H1 (cell line): ENCODE measurements around the gene CAPS. TPM values are rescaled to one million over a fixed set of nuclear protein-coding genes. Genes with fewer than 3 reads are reported as not detected.

Experiments
- CTCF ChIA-PET: fragments of 300-600 bp; sonication (Branson Sonifier 250); formaldehyde crosslinking; loops from one replicate; lab custom pipeline; 2021; ENCODE audit not compliant: partially characterized antibody; lab: Charles Lee
- POLR2A ChIA-PET: fragments of 300-600 bp; sonication (Branson Sonifier 250); formaldehyde crosslinking; loops from one replicate; lab custom pipeline; 2021; ENCODE audit warnings: inconsistent platforms; ENCODE audit not compliant: partially characterized antibody; lab: Charles Lee
- DNase-seq, 2 experiments: peaks; one replicate each; pipeline versions ENCODE4 v3.0.0 to v3.0.0-alpha.2; 2010 to 2022; ENCODE audit warnings: low spot score in 2 of 2, low read depth in 1 of 2, mixed read lengths in 1 of 2
- FAIRE-seq: peaks from 2 replicates; lab custom pipeline; 2011; peaks lifted over from hg19 to GRCh38; lab: Jason Lieb, UNC
- H2AFZ ChIP-seq: 2 replicates; pipeline ENCODE4 v1.8.1; 2012; ENCODE audit warnings: low read length, inconsistent platforms
- H2AK5ac ChIP-seq: 2 replicates; pipeline ENCODE4 v1.6.1; 2013; ENCODE audit warnings: low read depth, low read length
- H2BK120ac ChIP-seq: replicated peaks from 2 replicates; pipeline ENCODE3; 2013; ENCODE audit warnings: low read depth, low read length, inconsistent platforms
- H2BK12ac ChIP-seq: 2 replicates; pipeline ENCODE4 v1.6.1; 2013; ENCODE audit warnings: low read depth, low read length
- H2BK15ac ChIP-seq: 2 replicates; pipeline ENCODE4 v1.6.1; 2013; ENCODE audit warnings: low read length
- H2BK20ac ChIP-seq: 2 replicates; pipeline ENCODE4 v1.6.1; 2013; ENCODE audit warnings: low read length
- H2BK5ac ChIP-seq: 2 replicates; pipeline ENCODE4 v1.6.1; 2013; ENCODE audit warnings: low read depth, low read length
- H3K14ac ChIP-seq: 2 replicates; pipeline ENCODE4 v1.6.1; 2013; ENCODE audit warnings: inconsistent platforms; ENCODE audit not compliant: insufficient read length
- H3K18ac ChIP-seq: 2 replicates; pipeline ENCODE4 v1.6.1; 2013; ENCODE audit warnings: low read length; ENCODE audit errors: extremely low read depth
- H3K23ac ChIP-seq: 2 replicates; pipeline ENCODE4 v1.6.1; 2013; ENCODE audit warnings: inconsistent platforms; ENCODE audit not compliant: insufficient read length
- H3K23me2 ChIP-seq: 2 replicates; pipeline ENCODE4 v1.6.1; 2013; ENCODE audit warnings: low read depth, low read length
- H3K27ac ChIP-seq: 2 replicates; pipeline ENCODE4 v1.6.1; 2011; ENCODE audit warnings: low read depth, low read length, inconsistent platforms
- H3K27me3 ChIP-seq, 4 experiments: replicated peaks in 1 of 4; 1 replicate in 1 of 4; 2 replicates in 3 of 4; pipeline versions ENCODE4 v1.6.1 to v1.8.1; 2011 to 2013; ENCODE audit warnings: low read length in 3 of 4, mild to moderate bottlenecking in 3 of 4, inconsistent platforms in 2 of 4, mixed read lengths in 2 of 4, moderate library complexity in 1 of 4; ENCODE audit not compliant: control insufficient read depth in 3 of 4, insufficient read depth in 3 of 4; ENCODE audit errors: extremely low read depth in 1 of 4
- H3K36me3 ChIP-seq, 4 experiments: 2 replicates each; pipeline versions ENCODE4 v1.6.1 to v1.8.1; 2011 to 2013; ENCODE audit warnings: mild to moderate bottlenecking in 4 of 4, low read length in 3 of 4, moderate library complexity in 2 of 4, control low read depth in 1 of 4, inconsistent platforms in 1 of 4; ENCODE audit not compliant: insufficient read depth in 4 of 4, control insufficient read depth in 2 of 4
- H3K4ac ChIP-seq: replicated peaks from 2 replicates; pipeline ENCODE3; 2013; ENCODE audit warnings: low read length, low read depth, mixed read lengths, inconsistent platforms; ENCODE audit not compliant: insufficient read length
- H3K4me1 ChIP-seq, 4 experiments: replicated peaks in 1 of 4; 1 replicate in 1 of 4; 2 replicates in 3 of 4; pipeline versions ENCODE4 v1.6.1 to v1.8.1; 2011 to 2013; ENCODE audit warnings: low read length in 3 of 4, inconsistent platforms in 2 of 4, mixed read lengths in 1 of 4; ENCODE audit not compliant: insufficient read depth in 4 of 4, control insufficient read depth in 3 of 4
- H3K4me2 ChIP-seq, 2 experiments: 2 replicates each; pipeline versions ENCODE4 v1.6.1 to v1.8.1; 2011 to 2013; ENCODE audit warnings: low read depth in 2 of 2, low read length in 2 of 2, control low read depth in 1 of 2, inconsistent platforms in 1 of 2, mild to moderate bottlenecking in 1 of 2; ENCODE audit not compliant: insufficient read depth in 1 of 2
- H3K4me3 ChIP-seq, 4 experiments: fragments of 200-600, 300-600 bp in 1 of 4; sonication (generic), shearing (Covaris generic), sonication (Bioruptor Twin) in 1 of 4; 2 replicates each; pipeline versions ENCODE4 v1.5.1 to v1.8.1; 2011 to 2016; ENCODE audit warnings: low read length in 4 of 4, low read depth in 3 of 4, control low read depth in 2 of 4, inconsistent platforms in 2 of 4, mild to moderate bottlenecking in 2 of 4, mixed read lengths in 1 of 4, moderate library complexity in 1 of 4; ENCODE audit not compliant: insufficient read depth in 2 of 4; ENCODE audit errors: extremely low read depth in 1 of 4
- H3K56ac ChIP-seq: replicated peaks from 2 replicates; pipeline ENCODE3; 2013; ENCODE audit warnings: low read depth, mild to moderate bottlenecking, mixed read lengths, low read length, inconsistent platforms; ENCODE audit not compliant: insufficient read length
- H3K79me1 ChIP-seq: 2 replicates; pipeline ENCODE4 v1.6.1; 2013; ENCODE audit warnings: low read depth, low read length, control low read depth
- H3K79me2 ChIP-seq, 2 experiments: 2 replicates each; pipeline versions ENCODE4 v1.6.1 to v1.8.1; 2012 to 2013; ENCODE audit warnings: low read length in 2 of 2, mild to moderate bottlenecking in 2 of 2, inconsistent platforms in 1 of 2; ENCODE audit not compliant: insufficient read depth in 2 of 2, control insufficient read depth in 1 of 2
- H3K9ac ChIP-seq, 4 experiments: replicated peaks in 1 of 4; 1 replicate in 1 of 4; 2 replicates in 3 of 4; pipeline versions ENCODE4 v1.6.1 to v1.8.1; 2011 to 2013; ENCODE audit warnings: low read depth in 3 of 4, low read length in 3 of 4, control low read depth in 2 of 4, mild to moderate bottlenecking in 2 of 4, moderate library complexity in 2 of 4, inconsistent platforms in 1 of 4; ENCODE audit errors: extremely low read depth in 1 of 4
- H3K9me3 ChIP-seq, 2 experiments: 2 replicates each; pipeline versions ENCODE4 v1.6.1 to v1.8.1; 2012 to 2013; ENCODE audit warnings: mild to moderate bottlenecking in 2 of 2, moderate library complexity in 2 of 2, control low read depth in 1 of 2, inconsistent platforms in 1 of 2, low read depth in 1 of 2, low read length in 1 of 2, mixed read lengths in 1 of 2; ENCODE audit not compliant: insufficient read depth in 2 of 2
- H4K20me1 ChIP-seq, 2 experiments: replicated peaks in 1 of 2; 2 replicates each; pipeline versions ENCODE3 to v1.8.1; 2011 to 2013; ENCODE audit warnings: inconsistent platforms in 2 of 2, low read length in 2 of 2, mild to moderate bottlenecking in 1 of 2; ENCODE audit not compliant: insufficient read depth in 2 of 2, control insufficient read depth in 1 of 2
- H4K5ac ChIP-seq: 2 replicates; pipeline ENCODE4 v1.6.1; 2013; ENCODE audit warnings: low read length, low read depth, mixed read lengths, inconsistent platforms; ENCODE audit not compliant: insufficient read length
- H4K8ac ChIP-seq: 2 replicates; pipeline ENCODE4 v1.8.0; 2013; ENCODE audit warnings: mild to moderate bottlenecking, moderate library complexity, low read length, inconsistent platforms; ENCODE audit not compliant: insufficient read depth; ENCODE audit errors: extremely low read depth
- H4K91ac ChIP-seq: replicated peaks from 2 replicates; pipeline ENCODE3; 2013; ENCODE audit warnings: low read length, mixed read lengths, inconsistent platforms; ENCODE audit not compliant: insufficient read length
- CBX5 ChIP-seq: fragments of 300-800, 300-1000 bp; sonication (generic); IDR thresholded peaks from 2 replicates; pipeline ENCODE4 v1.7.1; 2016; ENCODE audit warnings: antibody characterized with exemption, low read length, low read depth
- CBX8 ChIP-seq: fragments of 300-800, 300-1000 bp; sonication (generic); IDR thresholded peaks from 2 replicates; pipeline ENCODE4 v1.7.1; 2016; ENCODE audit warnings: low read depth, low read length, borderline replicate concordance
- CHD1 ChIP-seq: IDR thresholded peaks from 2 replicates; pipeline ENCODE4 v1.6.1; 2012; ENCODE audit warnings: low read depth, low read length, improper control_type of control experiment
- CHD2 ChIP-seq: IDR thresholded peaks from 2 replicates; pipeline ENCODE4 v1.6.1; 2012; ENCODE audit warnings: low read length, improper control_type of control experiment
- EP300 ChIP-seq, 2 experiments: IDR thresholded peaks; 1 replicate in 1 of 2; 2 replicates in 1 of 2; pipeline ENCODE4 v1.6.1; 2011 to 2012; ENCODE audit warnings: low read depth in 2 of 2, low read length in 2 of 2, mild to moderate bottlenecking in 2 of 2, borderline replicate concordance in 1 of 2, inconsistent platforms in 1 of 2, moderate library complexity in 1 of 2
- EZH2 ChIP-seq: fragments of 200-600 bp; sonication (generic); IDR thresholded peaks from 2 replicates; pipeline ENCODE4 v1.7.1; 2012; ENCODE audit warnings: low read depth, mild to moderate bottlenecking, moderate library complexity, low read length, inconsistent platforms; ENCODE audit not compliant: severe bottlenecking
- HDAC2 ChIP-seq, 2 experiments: fragments of 300-600 bp in 1 of 2; sonication (generic) in 1 of 2; IDR thresholded peaks; 2 replicates each; pipeline ENCODE4 v1.6.1; 2011 to 2012; ENCODE audit warnings: low read depth in 2 of 2, low read length in 2 of 2, mild to moderate bottlenecking in 2 of 2, moderate library complexity in 2 of 2, borderline replicate concordance in 1 of 2, inconsistent platforms in 1 of 2
- POU5F1 ChIP-seq: IDR thresholded peaks from 2 replicates; pipeline ENCODE4 v1.6.1; 2011; ENCODE audit warnings: low read depth, mild to moderate bottlenecking, low read length, moderate library complexity
- RFX5 ChIP-seq: IDR thresholded peaks from 2 replicates; pipeline ENCODE4 v1.6.1; 2011; ENCODE audit warnings: low read depth, low read length, improper control_type of control experiment, borderline replicate concordance
- TAF1 ChIP-seq: IDR thresholded peaks from 2 replicates; pipeline ENCODE4 v1.6.1; 2011; ENCODE audit warnings: mild to moderate bottlenecking, low read depth, low read length
- WGBS, 2 experiments: shearing (Covaris generic) in 1 of 2; methylation state at CpG; one replicate each; pipeline versions ENCODE4 v1.1.6 to v1.1.7; 2013 to 2015; ENCODE audit warnings: low lambda C conversion rate in 2 of 2, mixed read lengths in 2 of 2, inconsistent platforms in 1 of 2, low coverage in 1 of 2, missing lambda C conversion rate in 1 of 2; ENCODE audit not compliant: insufficient replicate concordance in 2 of 2, insufficient coverage in 1 of 2, insufficient read length in 1 of 2; ENCODE audit errors: extremely low coverage in 1 of 2, missing lambda C conversion rate in 1 of 2; 5-methylcytosine and 5-hydroxymethylcytosine counted together
- polyA plus RNA-seq, 7 experiments: library from polyadenylated mRNA; depleted of rRNA in 3 of 7; stranded (reverse) in 5 of 7; unstranded in 2 of 7; fragments of >200 nt in 5 of 7; fragments of 200-250 nt in 2 of 7; gene quantifications; 1 replicate in 5 of 7; 2 replicates in 1 of 7; 4 replicates in 1 of 7; pipeline versions ENCODE4 v1.2.1 to v1.2.3, GENCODE V29; 2011 to 2013; ENCODE audit warnings: missing spikeins in 2 of 7, mixed read lengths in 2 of 7
- total RNA-seq: library from RNA; stranded (reverse); fragmentation: NEBNext Ultra II Directional; extraction: Animal tissue kit (Norgen Biotek cat#: 25700); gene quantifications from 2 replicates; pipeline ENCODE4 v1.2.1, GENCODE V29; 2021

CAPS gene
- total and polyA plus RNA-seq, 2 of the 8 experiments (the other 6 are each of a cell fraction or from before 2014, with no cell fraction given): 2.1 to 2.4 TPM

DNA sequence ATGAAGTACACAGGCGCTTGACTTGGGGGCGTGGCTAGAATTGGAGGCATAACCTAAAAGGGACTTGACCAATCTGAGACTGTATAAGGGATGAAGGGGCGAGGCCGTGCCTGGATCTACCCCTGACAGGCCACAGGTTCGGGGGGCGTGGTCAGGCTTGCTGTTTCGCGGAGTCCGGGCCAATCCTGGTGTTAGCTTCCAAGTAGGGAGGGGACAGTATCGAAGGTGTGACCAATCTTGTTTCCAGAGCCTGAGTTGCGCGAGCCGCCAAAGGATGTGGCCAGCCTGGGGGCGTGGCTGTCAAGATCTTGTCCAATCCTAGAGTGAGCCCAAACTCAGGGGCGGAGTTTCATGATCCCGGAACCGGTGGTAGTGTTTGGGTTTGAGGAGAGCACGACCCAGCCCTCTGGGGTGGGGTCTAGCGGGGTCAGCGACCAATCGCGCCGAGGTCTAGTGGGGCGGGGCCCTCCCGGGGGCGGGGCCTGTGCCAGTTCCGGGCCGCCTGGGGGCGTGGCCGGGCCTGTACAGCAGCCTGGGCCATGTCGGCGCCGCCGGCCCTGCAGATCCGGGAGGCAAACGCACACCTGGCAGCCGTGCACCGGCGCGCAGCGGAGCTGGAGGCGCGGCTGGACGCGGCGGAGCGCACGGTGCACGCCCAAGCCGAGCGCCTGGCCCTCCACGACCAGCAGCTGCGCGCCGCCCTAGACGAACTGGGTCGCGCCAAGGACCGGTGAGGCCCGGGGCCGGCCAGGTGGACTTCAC, 9.5 kb upstream of the CAPS start, which contains the start of gene VMAC:
Gene VMAC (plus strand): TSS at position 521 of the 762 bp plus-strand sequence. CDS start 19 bp downstream, at position 540.
- Histone ChIP-seq H4K20me1 (peaks cover 3 to 11% of the 10 kb centered on the region in 2 experiments), H3K36me3 (no peaks in the 10 kb centered on the region), H2BK20ac (no peak within 1 kb of the TSS), H3K27ac (peak within 1 kb of the TSS; percentile 87), H3K4me1 (peaks cover 0 to 5% (median 0%) of the 10 kb centered on the region in 4 experiments; a peak in 4 of 7 replicates), H2BK12ac (peak within 1 kb of the TSS; percentile 65; the same call in 1 of the 2 replicates), H3K79me2 (peaks cover 3 to 33% of the 10 kb centered on the region in 2 experiments; a peak in 3 of 4 replicates), H2AFZ (peak within 1 kb of the TSS; percentile 97; the same call in 1 of the 2 replicates), H3K14ac (no peak within 1 kb of the TSS), H4K91ac (no peak within 1 kb of the TSS), H3K9me3 (no peaks in the 10 kb centered on the region), H3K27me3 (no peaks in the 10 kb centered on the region), H3K4ac (no peak within 1 kb of the TSS), H3K9ac (peak within 1 kb of the TSS; percentile 65 to 99 (median 88)), H2AK5ac (no peak within 1 kb of the TSS), H2BK120ac (no peak within 1 kb of the TSS), H3K4me3 (peak within 1 kb of the TSS; percentile 80 to 99 (median 95)), H3K4me2 (peak within 1 kb of the TSS; percentile 58 to 90), H2BK5ac (peak within 1 kb of the TSS; percentile 98), H3K56ac (peak within 1 kb of the TSS; percentile 81), H3K23ac (no peak within 1 kb of the TSS), H4K8ac (peak within 1 kb of the TSS; percentile 97), H2BK15ac (0 out of 2 replicates have a peak within 1 kb of the TSS, but pooled peaks have one; percentile 65), H3K18ac (peak within 1 kb of the TSS; percentile 84), H3K23me2 (peaks cover 9% of the 10 kb centered on the region), H3K79me1 (peaks cover 5% of the 10 kb centered on the region), H4K5ac (peak within 1 kb of the TSS; percentile 94)
- ChIA-PET POLR2A (interaction anchor here (0.7 to 6.1 kb wide), 15 partner anchors 9 to 215 kb away, joined by 3 to 49 read pairs (median 7); partner anchors contain the start of genes CAPS, LONP1, RANBP3 and RPL36), CTCF (interaction anchor here (1.7 to 6.5 kb wide), 3 partner anchors 63 to 100 kb away, joined by 3 to 43 read pairs (median 12); partner anchors contain the start of gene NRTN)
- 1% methylated on average over 33 of the region's 61 CpGs; no CpG with 5 or more reads in 1 of the 2 experiments for WGBS, 2 experiments
- DNase-seq: peak; percentile 99 to 100
- FAIRE-seq: peak; percentile 95
- TF ChIP-seq HDAC2 (IDR thresholded peaks at IDR 0.05; ENCODE audit: borderline replicate concordance in 1 of 2, low read depth in 2 of 2, low read length in 2 of 2) (no peak), CHD1 (no peak), RFX5 (no peak), CBX5 (no peak), CHD2 (no peak), EZH2 (no peak), TAF1 (peak; percentile 82), EP300 (IDR thresholded peaks at IDR 0.05; ENCODE audit: borderline replicate concordance in 1 of 2, low read depth in 2 of 2, low read length in 2 of 2) (no peak), CBX8 (no peak), POU5F1 (no peak)
